Astrocyte (in vitro differentiated cells and primary cell): ENCODE results near the gene ADAM22. TPM values are rescaled to one million over a fixed set of nuclear protein-coding genes. Genes with fewer than 3 reads are reported as not detected.

Experiments used
- DNase-seq: peaks from one replicate; pipeline ENCODE4 v3.0.0-alpha.2; 2010; ENCODE audit warnings: low read depth
- FAIRE-seq: peaks from 2 replicates; lab custom pipeline; 2011; peaks lifted over from hg19 to GRCh38; lab: Jason Lieb, UNC
- H2AFZ ChIP-seq: 2 replicates; pipeline ENCODE4 v1.6.0; 2012; ENCODE audit warnings: low read depth, low read length, inconsistent platforms
- H3K27ac ChIP-seq: 2 replicates; pipeline ENCODE4 v1.5.1; 2011; ENCODE audit warnings: low read depth, low read length, inconsistent platforms
- H3K27me3 ChIP-seq: 2 replicates; pipeline ENCODE4 v1.6.0; 2011; ENCODE audit warnings: low read length, inconsistent platforms; ENCODE audit not compliant: insufficient read depth
- H3K36me3 ChIP-seq: 2 replicates; pipeline ENCODE4 v1.5.1; 2011; ENCODE audit warnings: low read length, inconsistent platforms; ENCODE audit not compliant: insufficient read depth
- H3K4me1 ChIP-seq: 2 replicates; pipeline ENCODE4 v1.5.1; 2011; ENCODE audit warnings: low read length, inconsistent platforms; ENCODE audit not compliant: insufficient read depth
- H3K4me2 ChIP-seq: 2 replicates; pipeline ENCODE4 v1.6.0; 2012; ENCODE audit warnings: low read length, inconsistent platforms
- H3K4me3 ChIP-seq: 2 replicates; pipeline ENCODE4 v1.5.1; 2011; ENCODE audit warnings: low read depth, mild to moderate bottlenecking, low read length, inconsistent platforms; ENCODE audit not compliant: insufficient read depth
- H3K79me2 ChIP-seq: 2 replicates; pipeline ENCODE4 v1.6.0; 2012; ENCODE audit warnings: mild to moderate bottlenecking, low read length, inconsistent platforms; ENCODE audit not compliant: insufficient read depth
- H3K9ac ChIP-seq: 2 replicates; pipeline ENCODE4 v1.6.0; 2012; ENCODE audit warnings: mild to moderate bottlenecking, low read length, inconsistent platforms
- H3K9me3 ChIP-seq: 2 replicates; pipeline ENCODE4 v1.5.1; 2012; ENCODE audit warnings: low read depth, mild to moderate bottlenecking, low read length, inconsistent platforms; ENCODE audit not compliant: insufficient read depth
- H4K20me1 ChIP-seq: 2 replicates; pipeline ENCODE4 v1.6.0; 2012; ENCODE audit warnings: low read length, inconsistent platforms; ENCODE audit not compliant: insufficient read depth
- H3K27ac Mint-ChIP-seq: one replicate; pipeline ENCODE4 v1.8.0; 2021; ENCODE audit warnings: mild to moderate bottlenecking, mixed read lengths; ENCODE audit not compliant: unreplicated experiment
- H3K27me3 Mint-ChIP-seq: one replicate; pipeline ENCODE4 v1.8.0; 2021; ENCODE audit warnings: low read depth, mixed read lengths; ENCODE audit not compliant: unreplicated experiment
- H3K36me3 Mint-ChIP-seq: one replicate; pipeline ENCODE4 v1.8.0; 2021; ENCODE audit warnings: low read depth, mixed read lengths; ENCODE audit not compliant: unreplicated experiment
- H3K4me1 Mint-ChIP-seq: one replicate; pipeline ENCODE4 v1.8.0; 2021; ENCODE audit warnings: low read depth, mixed read lengths; ENCODE audit not compliant: unreplicated experiment
- H3K4me3 Mint-ChIP-seq: one replicate; pipeline ENCODE4 v1.8.0; 2021; ENCODE audit warnings: mild to moderate bottlenecking, moderate library complexity, mixed read lengths; ENCODE audit not compliant: unreplicated experiment
- H3K9me3 Mint-ChIP-seq: one replicate; pipeline ENCODE4 v1.8.0; 2021; ENCODE audit warnings: mild to moderate bottlenecking, mixed read lengths; ENCODE audit not compliant: unreplicated experiment
- CTCF ChIP-seq: IDR thresholded peaks from 2 replicates; pipeline ENCODE4 v1.5.1; 2011; ENCODE audit warnings: low read depth, mild to moderate bottlenecking, inconsistent platforms, low read length, moderate library complexity; ENCODE audit not compliant: insufficient read depth
- EZH2 ChIP-seq: IDR thresholded peaks from 2 replicates; pipeline ENCODE4 v1.6.1; 2012; ENCODE audit warnings: mild to moderate bottlenecking, low read length, inconsistent platforms; ENCODE audit not compliant: insufficient read depth
- total RNA-seq: library from RNA; stranded (reverse); gene quantifications from 2 replicates; pipeline ENCODE4 v1.2.1, GENCODE V29; 2021

The ADAM22 gene
- total RNA-seq, 1 donor from 2014 or later = 1.5 TPM

- Histone ChIP-seq H3K4me2 (no peak overlapping the region), H3K9me3 (no peaks in the 10 kb centered on the region), H3K36me3 (no peaks in the 10 kb centered on the region), H3K4me3 (no peak overlapping the region), H2AFZ (no peak overlapping the region), H3K27ac (no peak overlapping the region), H4K20me1 (no peaks in the 10 kb centered on the region), H3K27me3 (no peaks in the 10 kb centered on the region), H3K4me1 (no peaks in the 10 kb centered on the region), H3K9ac (no peak overlapping the region), H3K79me2 (no peaks in the 10 kb centered on the region)
- Mint-ChIP-seq H3K27ac (no peak overlapping the region), H3K36me3 (no peaks in the 10 kb centered on the region), H3K9me3 (no peaks in the 10 kb centered on the region), H3K27me3 (no peaks in the 10 kb centered on the region), H3K4me3 (no peak overlapping the region), H3K4me1 (no peaks in the 10 kb centered on the region)
- no peak for TF ChIP-seq CTCF
- TF ChIP-seq EZH2 = no peak
- DNase-seq (no peak), FAIRE-seq (no peak)
These were observed 79.9 kb downstream of the ADAM22 start for GRCh38 chr7:88013981-88014380.

- TF ChIP-seq EZH2 (no peak), CTCF (no peak)
- no peak for DNase-seq
- H3K79me2 ChIP-seq = no peaks in the 10 kb centered on the region
- no peak overlapping the region for H3K9ac ChIP-seq
- Mint-ChIP-seq H3K9me3 (no peaks in the 10 kb centered on the region), H3K4me3 (no peak overlapping the region), H3K27me3 (no peaks in the 10 kb centered on the region), H3K4me1 (no peaks in the 10 kb centered on the region), H3K36me3 (no peaks in the 10 kb centered on the region), H3K27ac (no peak overlapping the region)
- no peaks in the 10 kb centered on the region for H3K9me3 ChIP-seq
- no peak overlapping the region for H3K27ac ChIP-seq
- H3K4me3 ChIP-seq = no peak overlapping the region
- no peak for FAIRE-seq
- no peaks in the 10 kb centered on the region for H3K27me3 ChIP-seq
- H4K20me1 ChIP-seq = no peaks in the 10 kb centered on the region
- no peak overlapping the region for H2AFZ ChIP-seq
- H3K4me2 ChIP-seq = no peak overlapping the region
- no peaks in the 10 kb centered on the region for H3K36me3 ChIP-seq
- H3K4me1 ChIP-seq = no peaks in the 10 kb centered on the region
These were observed 80.5 kb downstream of the ADAM22 start for GRCh38 chr7:88014581-88014980.

- H3K4me1 ChIP-seq = no peaks in the 10 kb centered on the region
- no peak overlapping the region for H2AFZ ChIP-seq
- H3K36me3 ChIP-seq = no peaks in the 10 kb centered on the region
- Mint-ChIP-seq H3K9me3 (no peaks in the 10 kb centered on the region), H3K27me3 (no peaks in the 10 kb centered on the region), H3K36me3 (no peaks in the 10 kb centered on the region), H3K27ac (no peak overlapping the region), H3K4me3 (no peak overlapping the region), H3K4me1 (no peaks in the 10 kb centered on the region)
- H3K79me2 ChIP-seq = no peaks in the 10 kb centered on the region
- FAIRE-seq (no peak), DNase-seq (peak; percentile 6)
- no peak overlapping the region for H3K27ac ChIP-seq
- H3K4me2 ChIP-seq = no peak overlapping the region
- H3K9ac ChIP-seq = no peak overlapping the region
- H3K9me3 ChIP-seq = no peaks in the 10 kb centered on the region
- no peaks in the 10 kb centered on the region for H4K20me1 ChIP-seq
- H3K4me3 ChIP-seq = no peak overlapping the region
- TF ChIP-seq CTCF = no peak
- TF ChIP-seq EZH2 = no peak
- no peaks in the 10 kb centered on the region for H3K27me3 ChIP-seq
These were observed 81.3 kb downstream of the ADAM22 start for GRCh38 chr7:88015309-88015708.
